HG02571 (cell line): ENCODE data around the gene AIF1L.
"Not testable (repeated sequence)": the region's sequence is repeated elsewhere in the genome, so short reads cannot be mapped to it uniquely, and the experiment has no call there.

Experiments used
- ATAC-seq: cut with Tn5 transposase; IDR thresholded peaks from one replicate; pipeline ENCODE4 v1.9.1; 2021; ENCODE audit warnings: mild to moderate bottlenecking, moderate library complexity; ENCODE audit not compliant: unreplicated experiment

AIF1L gene

DNA sequence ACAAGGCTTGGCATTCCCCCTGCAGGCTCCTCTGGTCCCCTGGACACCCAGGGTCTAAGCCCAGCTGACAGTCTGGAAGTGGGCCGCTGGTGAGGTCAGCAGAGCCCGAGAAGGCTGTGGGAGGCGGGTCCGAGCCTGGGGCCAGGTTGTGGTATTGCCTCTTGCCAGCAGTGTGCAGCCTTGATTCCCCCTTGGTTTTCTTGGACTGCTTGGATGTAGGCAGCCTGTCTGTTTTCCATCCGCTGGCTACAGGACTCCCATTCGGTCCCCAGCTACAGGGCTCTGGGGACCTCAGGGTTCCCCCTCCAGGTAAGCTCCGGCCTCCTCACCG lies 1.6 kb downstream of the AIF1L start:
- no peak for ATAC-seq

DNA sequence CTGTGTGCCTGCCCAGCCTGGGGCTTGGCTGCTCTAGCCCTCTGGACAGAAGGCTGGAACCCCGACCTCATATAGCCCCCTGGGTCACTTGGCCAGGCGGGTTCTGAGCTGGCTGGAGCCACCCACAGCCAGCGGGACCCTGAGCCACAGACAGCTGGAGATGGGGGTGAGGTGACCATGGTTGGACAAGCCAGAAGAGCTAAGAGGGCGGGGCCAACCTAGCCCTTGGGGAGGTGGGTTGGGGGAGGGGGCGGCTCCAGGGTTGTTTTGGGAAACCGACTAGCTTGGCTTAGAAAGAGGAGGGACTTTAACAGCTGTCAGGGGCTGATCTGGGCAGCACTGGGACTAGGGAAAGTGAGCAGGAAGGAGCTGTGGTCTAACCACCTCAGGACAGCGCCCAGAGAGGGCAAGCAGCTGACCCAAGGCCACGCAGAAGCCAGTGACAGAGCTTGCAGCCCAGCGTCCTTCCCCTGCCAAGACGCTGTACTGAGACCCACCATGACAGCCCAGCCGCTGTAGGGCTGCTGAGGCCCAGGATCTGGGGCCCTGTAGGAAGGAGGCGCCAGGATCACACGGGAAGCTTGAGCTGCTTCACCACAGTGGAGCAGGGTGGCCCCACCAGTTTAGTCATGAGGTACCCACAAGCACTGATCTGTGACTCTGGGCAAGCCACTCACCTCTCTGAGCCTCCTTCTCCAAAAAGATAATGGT lies 2.2 kb downstream of the AIF1L start:
- no peak for ATAC-seq

DNA sequence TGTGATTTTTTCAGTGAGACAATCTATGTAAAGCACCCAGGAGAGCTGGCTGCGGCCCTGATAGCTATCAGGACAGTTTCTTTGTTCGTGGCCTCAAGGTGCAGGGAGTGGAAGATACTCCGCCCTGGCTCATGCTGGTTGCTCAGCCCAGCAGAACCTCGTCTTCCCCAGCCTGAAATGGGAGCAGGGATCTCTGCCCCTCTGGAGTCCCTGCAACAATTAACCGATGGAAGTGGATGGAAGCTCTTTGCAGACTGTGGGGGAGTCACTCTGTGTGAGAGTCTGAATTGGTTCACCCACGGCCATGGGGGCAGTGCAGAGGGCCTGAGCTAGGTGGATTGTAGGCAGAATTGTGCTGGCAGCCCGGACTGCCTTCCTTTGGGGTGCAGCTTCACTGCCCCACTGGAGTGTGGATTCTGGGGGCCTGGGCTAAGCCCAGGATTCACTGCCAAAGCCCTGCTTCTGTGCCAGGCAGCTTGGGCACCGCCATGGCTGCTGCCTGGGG lies 2.8 kb downstream of the AIF1L start:
- ATAC-seq: no peak

DNA sequence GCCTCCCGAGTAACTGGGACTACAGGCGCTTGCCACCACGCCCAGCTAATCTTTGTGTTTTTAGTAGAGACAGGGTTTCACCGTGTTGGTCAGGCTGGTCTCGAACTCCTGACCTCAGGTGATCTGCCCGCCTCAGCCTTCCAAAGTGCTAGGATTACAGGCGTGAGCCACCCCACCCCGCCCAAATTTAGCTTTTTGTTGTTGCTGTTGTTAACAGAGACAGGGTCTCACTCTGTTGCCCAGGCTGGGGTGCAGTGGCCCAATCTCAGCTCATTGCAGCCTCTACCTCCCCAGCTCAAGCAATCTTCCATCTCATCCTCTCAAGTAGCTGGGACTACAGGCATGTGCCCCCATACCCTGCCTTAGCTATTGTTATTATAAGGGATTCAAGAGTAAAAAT lies 3.5 kb downstream of the AIF1L start:
- ATAC-seq: not testable (repeated sequence)

DNA sequence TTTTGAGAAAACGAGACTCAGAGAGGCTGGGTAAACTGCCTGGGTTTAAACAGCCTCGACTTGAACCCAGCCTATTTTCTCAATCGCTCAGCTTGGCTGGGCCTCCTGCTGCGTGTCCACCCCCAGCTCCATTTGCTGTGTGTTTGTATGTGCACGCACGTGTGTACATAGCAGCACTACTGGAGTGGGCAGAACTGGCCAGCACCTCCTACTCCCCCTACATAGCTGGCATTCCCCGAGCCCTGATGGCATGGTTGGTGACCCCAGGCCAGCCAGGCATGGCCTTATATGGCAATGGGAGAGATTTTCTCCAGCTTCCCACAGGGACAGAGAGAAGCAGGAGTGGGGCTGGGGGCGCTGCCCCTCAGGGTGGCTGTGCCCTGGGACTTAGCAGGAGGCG lies 4.1 kb downstream of the AIF1L start:
- ATAC-seq: no peak

DNA sequence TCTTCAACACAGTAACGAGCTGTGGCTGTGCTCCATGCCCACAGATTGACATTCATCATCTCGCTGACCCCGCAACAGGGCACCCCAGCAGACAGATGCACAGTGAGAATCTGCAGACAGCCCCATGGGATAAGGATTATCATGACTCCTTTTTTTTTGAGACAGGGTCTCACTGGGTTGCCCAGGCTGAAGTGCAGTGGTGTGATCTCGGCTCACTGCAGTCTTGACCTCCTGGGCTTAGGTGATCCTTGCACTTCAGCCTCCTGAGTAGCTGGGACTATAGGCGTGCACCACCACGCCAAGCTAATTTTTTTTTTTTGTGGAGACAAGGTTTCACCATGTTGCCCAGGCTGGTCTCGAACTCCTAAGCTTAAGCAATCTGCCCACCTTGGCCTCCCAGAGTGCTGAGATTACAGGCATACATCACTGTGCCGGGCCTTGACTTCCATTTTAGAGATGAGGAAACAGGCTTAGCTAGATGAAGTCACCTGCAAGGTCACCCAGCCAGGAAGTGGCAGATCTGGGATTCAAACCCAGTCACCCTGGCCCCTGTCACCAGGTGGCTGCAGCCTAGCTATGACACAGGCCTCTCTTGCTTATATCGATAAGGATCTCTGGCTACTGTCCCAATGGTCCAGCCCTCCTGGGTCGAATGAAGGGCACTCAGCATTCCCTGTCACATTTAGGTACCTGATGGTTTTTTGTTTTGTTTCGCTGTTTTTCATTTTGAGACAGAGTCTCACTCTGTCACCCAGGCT lies 5.1 kb downstream of the AIF1L start:
- no peak for ATAC-seq

DNA sequence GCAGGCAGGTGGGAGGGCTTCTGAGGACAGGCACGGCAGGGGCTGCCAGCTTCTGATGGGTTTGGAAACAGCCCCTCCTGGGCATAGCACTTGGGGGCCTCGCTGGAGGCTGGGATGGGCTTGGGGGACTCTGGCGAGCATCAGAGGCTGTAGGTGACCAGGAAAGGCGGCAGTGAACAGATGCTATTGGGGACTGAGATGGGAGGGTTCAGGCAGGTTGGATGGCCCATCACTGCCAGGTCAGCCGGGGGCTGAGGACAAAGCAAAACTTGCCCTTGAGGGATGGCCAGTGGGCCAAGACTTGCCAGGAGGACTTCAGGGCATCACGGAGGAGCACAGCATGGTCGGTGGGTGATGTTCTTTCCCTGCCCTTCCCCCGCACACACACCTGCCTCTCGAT lies 6.7 kb downstream of the AIF1L start:
- ATAC-seq: no peak

DNA sequence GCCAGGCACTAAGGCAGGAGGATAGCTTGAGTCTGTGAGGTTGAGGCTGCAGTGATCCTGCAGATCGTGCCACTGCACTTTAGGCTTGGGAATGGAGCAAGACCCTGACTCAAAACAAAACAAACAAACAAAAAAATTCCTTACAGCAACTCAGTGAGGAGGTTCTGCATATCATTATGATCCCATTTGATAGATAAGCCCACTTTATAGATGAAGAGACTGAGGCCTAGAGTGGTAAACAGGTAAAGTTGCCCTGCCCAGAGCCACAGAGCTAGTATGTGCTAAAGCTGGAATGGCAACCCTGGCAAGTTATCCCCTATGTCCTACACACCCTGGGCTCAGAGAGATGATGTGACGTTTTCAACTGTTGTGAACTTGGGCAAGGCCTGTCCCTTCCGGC lies 7.2 kb downstream of the AIF1L start:
- ATAC-seq: no peak

DNA sequence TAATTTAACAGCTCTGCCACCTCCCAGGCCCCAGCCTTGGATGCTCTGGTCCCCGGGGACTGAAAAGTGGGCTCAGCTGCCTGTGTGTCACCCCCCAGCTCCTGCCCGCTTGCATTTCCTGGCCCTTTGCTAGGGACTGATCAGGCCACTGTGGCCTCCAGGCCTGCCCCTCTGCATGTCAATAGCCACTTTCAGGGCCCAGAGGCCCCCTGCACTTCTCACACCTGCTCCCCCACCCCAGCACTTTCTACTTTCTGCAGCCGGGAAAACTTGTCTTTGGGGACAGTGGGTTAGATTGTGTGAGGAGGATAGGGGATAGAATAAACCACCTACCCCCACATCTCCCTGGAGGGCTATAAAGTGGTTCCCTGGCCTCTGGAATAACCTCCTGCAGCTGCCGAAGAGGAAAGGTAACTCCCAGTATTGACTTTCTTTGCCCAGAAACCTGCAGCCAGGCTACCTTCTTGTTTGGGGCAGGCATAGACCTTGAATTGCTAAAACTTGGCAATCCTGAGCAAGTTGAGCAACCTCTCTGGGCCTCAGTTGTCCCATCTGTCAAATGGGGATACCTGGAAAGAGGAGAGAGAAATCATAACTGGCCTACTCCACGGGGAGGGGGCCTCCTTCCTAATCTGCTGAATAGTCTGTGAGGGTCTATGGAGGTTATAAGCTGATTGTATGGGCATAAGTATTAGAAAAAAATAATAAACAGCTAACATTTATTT lies 7.8 kb downstream of the AIF1L start:
- no peak for ATAC-seq

DNA sequence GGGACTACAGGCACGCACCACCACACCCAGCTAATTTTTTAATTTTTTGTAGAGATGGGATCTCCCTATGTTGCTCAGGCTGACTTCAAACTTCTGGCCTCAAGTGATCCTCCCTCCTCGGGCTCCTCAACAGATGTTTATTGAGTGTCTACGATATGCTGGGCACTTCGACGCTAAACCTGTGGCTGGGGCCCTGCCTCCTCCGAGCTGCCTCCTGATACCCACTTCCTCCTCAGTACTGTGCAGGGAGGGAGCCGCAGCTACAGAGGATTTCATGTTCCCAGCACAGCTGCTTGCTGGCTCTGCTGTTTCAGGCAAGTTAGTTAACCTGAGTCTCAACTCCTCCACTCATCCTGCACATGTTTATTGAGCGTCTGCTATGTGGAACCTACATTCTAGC lies 9.6 kb downstream of the AIF1L start:
- ATAC-seq: no peak

DNA sequence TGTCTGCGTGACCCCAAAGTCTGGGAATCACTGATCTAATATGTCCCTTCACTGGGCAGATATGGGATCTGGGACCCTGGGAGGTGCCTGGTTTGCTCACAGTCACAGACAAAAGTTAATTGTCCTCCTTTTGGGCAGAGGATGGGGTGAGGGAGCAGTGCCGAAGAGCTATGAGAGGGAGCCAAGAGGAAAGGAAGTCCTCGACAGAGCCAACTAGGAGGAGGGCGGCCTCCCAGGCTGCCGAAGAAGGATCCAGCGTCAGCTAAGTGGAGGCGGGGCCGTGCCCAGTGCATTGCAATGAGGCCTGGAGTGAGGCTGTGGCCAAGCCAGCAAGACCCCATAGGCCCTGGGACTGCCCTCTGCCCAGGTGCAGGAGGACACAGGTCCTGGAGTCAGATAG lies 11.4 kb downstream of the AIF1L start:
- no peak for ATAC-seq

DNA sequence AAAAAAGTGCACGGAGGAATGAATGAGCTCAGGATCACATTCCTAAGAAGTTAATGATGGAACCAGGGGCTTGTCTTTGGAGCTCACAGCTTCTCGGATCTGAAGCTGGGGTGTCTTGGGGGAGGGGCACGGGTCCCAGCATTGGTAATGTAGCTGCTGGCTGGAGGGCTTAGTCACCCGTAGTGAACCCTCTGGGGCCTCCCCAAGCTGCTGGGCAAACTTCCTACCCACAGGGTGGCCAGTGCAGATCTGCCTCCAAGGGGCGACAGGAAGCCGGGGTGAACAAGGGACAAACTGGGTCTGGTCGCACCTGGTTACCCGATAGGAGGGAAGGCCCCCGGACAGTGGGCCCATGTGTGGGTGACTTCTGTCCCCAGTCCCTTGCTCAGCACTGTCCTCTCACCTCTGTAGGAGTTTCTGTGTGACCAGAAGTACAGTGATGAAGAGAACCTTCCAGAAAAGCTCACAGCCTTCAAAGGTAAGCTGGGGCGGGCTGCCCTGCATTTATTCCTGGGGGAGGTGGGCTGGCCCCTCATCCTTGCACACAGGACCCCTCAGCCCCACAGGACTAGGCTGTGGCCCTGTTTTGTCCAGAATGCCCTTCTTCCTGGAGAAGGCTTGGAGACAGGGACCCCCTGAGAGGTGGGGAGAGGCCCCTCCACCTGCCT lies 15.0 kb downstream of the AIF1L start:
- ATAC-seq: no peak

DNA sequence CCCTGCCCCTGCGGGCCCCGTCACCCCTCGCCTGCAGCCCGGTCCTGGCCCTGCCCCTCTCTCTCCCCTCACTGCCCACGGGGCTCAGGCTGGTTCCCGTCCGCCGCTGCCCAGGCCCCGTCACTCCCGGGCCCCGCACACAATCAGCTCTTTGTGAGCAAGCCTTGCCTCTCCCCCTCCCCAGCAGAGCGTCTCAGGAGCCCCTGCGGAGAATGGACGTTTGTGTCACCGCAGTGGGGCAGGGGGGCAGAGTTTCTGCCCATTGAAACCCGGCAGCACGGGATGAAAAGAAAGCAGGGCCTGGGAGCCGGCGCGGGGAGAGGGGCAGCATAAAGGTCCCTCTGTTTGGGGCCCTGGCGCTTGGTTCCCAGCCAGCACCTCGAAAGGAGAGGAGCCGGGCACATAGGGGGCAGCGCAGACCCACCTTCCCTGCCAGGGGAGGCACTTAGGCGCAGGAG lies 15.6 kb downstream of the AIF1L start:
- ATAC-seq: no peak

DNA sequence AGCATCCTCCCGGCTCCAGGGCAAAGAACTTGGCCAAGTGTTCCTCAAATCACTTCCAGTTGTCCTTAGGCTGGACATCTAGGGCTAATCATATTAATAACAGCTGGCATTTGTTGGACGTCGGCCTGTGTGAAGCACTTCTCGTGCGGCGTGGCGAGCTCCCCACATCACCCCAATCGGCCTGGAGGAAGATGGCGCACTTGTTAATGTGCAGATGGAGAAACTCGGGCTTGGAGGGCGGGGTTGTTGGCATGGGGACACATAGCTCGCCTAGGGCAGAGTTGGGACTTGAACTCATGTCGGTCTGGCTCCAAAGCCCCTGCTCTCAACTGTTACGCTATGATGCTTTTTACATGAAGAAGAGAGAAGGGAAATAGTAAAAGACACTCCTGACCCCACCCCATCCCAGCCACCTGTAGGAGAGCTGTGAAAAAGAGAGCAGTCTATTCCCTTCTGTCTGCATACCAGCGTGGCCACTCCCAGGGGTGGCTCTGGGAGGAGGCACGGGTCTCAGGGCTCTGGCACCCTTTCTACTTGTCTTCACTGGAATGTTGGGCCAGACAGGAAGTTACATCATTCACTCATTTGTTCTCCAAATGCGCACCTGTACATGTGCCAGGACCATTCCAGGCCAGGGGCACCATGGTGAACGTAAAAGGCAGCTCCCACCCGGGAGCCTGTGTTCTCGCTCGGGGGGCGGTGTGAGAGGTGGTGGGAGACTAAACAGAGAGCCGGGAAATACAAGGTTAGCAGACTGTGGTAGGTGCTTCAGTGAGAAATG lies 16.2 kb downstream of the AIF1L start:
- ATAC-seq: no peak

DNA sequence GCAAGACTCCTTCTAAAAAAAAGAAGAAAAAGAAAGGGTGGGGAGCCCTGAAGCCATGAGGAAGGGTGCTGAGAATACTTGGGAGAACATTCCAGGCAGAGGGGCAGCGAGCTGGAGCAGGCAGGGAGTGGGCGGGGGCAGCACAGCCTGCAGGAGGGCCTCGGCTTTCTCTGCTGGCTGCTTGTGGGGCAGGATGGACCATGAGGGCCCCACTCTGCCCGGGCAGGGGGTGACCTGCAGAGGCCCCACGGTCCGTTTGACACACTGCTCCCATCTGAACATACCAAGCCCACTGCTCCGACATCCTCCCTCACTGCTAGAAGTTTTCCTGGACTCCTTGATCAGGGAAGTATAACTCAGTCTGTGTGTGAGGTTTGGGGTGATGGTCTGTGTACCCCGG lies 17.3 kb downstream of the AIF1L start:
- no peak for ATAC-seq

DNA sequence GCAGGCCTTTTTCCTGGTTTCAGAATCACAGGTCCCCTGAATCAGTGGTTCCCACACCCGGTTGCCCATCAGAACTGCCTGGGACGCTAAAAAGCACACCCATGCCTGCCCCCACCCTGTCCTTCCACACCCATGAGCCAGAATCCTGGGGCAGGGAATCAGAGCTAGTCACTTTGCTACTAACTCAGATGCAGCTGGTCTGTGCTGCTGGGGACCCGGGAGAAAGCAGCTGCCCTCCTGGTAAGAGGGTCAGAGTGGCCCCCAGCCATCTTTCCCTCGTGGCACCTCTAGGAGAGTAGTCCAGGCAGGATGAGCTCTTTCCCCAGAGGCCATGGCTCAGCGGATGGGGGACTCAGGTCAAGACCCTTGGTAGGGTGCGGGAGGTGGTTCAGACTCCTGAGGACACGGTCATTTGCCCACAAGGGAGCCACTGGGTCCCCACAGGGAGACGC lies 17.8 kb downstream of the AIF1L start:
- no peak for ATAC-seq

DNA sequence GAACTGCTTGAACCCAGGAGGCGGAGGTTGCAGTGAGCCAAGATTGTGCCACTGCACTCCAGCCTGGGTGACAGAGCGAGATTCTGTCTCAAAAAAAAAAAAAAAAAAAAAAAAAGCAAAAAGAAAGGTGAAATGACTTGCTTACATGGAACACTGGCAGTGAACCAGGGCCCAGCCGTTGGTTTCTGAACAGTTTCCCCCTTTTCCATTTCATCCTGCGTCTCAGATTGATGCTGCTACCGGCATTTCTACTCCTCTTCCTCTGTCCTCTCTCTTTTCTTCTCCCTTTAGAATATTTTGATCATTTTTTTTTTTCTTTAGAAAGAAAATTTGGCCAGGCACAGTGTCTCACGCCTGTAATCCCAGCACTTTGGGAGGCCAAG lies 19.0 kb downstream of the AIF1L start:
- not testable (repeated sequence) for ATAC-seq

DNA sequence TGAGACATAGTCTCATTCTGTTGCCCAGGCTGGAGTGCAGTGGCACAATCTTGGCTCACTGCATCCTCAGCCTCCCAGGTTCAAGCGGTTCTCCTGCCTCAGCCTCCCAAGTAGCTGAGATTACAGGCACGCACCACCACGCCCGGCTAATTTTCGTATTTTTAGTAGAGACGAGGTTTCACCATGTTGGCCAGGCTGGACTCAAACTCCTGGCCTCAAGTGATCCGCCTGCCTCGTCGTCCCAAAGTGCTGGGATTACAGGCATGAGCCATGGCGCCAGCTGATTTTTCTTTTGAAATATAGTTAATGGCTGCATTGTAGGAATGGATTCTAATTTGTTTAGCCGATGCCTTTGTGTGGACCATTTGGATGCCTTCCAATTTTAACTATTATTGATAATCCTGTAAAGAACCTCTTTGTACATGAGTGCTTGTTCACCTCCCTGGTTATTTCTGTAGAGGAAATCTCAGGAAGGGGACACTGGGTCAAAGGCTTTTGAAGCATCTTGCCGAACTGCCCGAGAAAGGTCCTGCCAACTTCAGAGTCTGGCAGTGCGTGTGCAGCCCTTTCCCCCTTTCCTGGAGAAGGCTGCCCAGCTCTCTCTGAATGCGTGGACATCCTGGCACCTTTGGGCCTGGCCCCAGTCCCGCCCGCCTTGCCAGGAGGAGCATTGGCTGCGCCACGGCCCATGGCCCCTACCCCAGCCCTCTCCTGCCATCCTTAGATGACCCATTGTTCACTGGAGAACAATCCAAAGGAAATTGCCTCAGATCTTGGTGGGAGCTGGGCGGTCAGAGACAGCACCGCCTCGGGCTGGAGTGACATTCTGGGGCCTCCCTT lies 20.2 kb downstream of the AIF1L start:
- ATAC-seq: no peak

DNA sequence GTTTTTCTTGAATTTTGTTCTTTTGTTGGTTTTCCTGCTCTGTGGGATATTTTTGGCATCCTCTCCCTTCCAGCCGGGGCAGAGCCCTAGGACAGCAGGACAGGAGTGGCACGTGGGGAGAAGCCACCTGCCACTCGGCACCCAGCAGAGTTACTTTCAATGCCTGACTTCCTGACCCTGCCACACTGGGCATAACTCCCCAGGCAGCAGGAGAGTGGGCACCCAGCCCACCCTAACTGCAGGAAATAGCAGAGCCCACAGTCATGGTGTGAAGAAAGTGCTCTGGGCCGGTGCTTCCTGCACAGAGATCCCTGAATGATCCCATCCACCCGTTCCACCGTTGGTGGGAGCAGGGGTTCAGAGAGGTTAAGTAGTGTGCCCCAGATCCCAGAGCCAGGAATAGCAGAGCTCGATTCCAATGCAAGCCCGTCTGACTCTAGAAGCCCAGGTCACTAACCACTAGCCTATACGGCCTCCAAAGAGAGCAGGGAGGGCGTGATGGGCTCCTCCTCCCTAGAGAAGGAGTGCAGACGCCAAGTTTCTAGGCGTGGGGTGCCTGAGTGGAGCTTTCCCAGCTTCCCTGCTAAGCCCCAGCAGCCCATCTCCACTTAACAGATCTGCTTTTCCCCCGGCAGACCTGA lies 20.9 kb downstream of the AIF1L start:
- ATAC-seq: no peak
